ENCODE results near the gene HPN.
"Not testable (repeated sequence)": the region's sequence is repeated elsewhere in the genome, so short reads cannot be mapped to it uniquely, and the experiment has no call there.

Gene HPN

DNA sequence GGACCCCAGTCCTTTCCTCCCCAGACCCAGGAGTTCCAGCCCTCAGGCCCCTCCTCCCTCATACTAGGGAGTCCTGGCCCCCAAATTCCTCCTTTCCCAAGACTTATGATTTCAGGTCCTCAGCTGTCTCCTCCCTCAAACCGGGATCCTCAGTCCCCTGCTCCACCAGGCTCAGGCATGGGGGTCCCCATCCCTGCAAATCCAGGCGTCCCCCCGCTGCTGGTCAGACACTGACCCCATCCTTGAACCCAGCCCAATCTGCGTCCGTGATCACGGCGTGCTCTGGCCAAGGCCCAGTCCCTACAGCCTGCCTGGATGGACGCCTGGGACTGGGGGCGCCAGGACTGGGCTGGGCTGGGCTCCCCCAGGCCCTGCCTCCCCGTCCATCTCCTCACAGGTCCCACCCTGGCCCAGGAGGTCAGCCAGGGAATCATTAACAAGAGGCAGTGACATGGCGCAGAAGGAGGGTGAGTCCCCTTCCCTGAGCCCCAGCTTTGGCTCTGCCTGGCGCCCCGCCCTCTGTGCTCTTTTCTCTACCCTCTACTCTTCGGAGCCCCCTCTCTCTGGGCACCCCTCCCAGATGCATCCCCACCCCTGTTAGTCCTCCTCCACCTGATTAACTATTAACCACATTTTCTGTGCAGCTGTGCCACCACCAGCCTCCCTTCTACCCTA lies 672 bp downstream of the HPN start:
- in situ Hi-C loops (cut with MboI; ENCODE audit: low sequenced_read_pairs) = no loop called here

DNA sequence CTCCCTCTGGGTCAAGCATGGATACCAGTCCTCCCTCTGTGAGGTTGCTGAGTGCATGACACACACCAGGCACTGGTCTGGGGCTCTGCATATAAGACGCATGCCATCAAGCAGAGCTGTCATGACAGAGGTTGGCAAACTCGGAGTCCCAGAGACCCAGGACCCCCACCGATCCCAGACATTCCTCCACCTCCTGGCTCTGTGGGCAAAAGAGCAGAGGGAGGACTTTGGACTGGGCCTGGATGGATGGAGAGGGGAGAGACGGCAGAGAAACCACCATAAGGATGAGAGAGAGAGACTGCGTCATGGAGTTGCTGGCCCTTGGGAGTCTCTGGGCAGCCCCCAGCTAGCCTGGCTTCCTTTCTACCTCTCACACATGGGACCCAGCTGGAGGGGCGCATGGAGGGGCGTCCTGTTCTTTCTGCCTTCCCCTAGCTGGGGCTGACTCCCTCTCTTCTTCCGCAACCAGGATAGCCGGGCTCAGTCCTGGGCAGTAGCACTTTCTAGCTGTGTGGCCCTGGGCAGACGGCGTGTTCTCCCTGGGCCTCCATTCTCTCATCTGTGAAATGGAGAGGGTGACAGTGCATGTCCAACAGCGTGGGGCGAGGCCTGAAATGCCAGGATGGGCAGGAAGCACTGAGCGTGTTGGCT lies 1.6 kb downstream of the HPN start:
- in situ Hi-C loops (cut with MboI; ENCODE audit: low sequenced_read_pairs) = no loop called here

DNA sequence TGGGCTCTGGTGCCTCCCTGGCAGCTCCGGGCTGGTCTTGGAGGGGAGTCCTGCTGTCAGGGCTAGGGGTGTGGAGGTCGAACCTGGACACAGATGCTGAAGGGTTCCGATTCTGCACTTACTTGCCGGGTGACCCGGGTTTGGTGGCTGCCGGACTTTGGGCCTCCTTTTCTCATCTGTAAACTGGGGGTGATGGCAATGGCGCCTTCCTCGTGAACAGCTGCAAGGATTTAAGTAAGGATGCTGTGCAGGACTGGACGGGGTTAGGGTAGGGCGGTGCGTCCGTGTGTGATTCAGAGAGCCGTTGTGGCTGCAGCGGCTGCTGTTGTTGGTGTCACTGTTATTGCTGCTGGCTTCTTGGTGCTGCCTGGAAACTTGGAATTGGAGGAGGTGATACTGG lies 2.4 kb downstream of the HPN start:
- in situ Hi-C loops (cut with MboI; ENCODE audit: low sequenced_read_pairs) = no loop called here

DNA sequence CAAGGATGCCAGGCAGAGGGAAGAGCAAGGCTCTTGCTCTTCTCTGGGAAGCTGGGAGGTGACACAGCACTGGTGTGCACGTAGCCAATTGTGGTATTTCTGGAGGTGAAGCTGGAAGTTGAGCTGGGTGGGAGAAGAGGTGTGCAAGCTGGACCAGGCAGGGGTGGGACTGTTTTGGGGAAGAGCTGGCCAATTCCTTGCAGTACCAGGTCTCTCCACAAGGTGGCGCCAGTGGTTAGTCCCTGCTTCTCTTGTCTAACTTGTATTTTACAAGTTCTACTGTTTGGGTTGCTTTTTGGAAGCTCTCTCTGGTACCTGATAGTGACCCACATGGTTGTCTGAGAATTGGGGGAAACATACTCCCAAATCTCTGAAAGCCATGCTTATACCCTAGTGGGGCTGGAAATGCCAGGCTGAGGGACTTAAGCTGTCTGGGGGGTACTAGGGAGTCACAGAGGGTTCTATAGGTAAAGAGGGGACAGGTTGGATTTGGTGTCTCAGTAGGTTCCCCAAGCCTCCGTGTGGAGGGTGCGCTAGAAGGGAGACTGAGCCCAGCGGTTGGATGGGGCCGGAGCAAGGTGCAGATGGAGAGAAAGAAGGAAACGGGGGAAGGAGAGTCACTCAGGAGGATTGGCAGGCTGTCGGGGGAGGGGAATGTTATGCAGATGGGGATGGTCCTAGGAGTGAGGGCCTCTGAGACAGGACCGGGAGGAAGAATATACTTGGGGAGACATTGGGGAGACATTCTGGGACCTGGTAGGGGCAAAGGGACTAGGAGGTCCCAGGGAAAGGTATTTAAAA lies 3.0 kb downstream of the HPN start:
- in situ Hi-C loops (cut with MboI; ENCODE audit: low sequenced_read_pairs) = no loop called here

DNA sequence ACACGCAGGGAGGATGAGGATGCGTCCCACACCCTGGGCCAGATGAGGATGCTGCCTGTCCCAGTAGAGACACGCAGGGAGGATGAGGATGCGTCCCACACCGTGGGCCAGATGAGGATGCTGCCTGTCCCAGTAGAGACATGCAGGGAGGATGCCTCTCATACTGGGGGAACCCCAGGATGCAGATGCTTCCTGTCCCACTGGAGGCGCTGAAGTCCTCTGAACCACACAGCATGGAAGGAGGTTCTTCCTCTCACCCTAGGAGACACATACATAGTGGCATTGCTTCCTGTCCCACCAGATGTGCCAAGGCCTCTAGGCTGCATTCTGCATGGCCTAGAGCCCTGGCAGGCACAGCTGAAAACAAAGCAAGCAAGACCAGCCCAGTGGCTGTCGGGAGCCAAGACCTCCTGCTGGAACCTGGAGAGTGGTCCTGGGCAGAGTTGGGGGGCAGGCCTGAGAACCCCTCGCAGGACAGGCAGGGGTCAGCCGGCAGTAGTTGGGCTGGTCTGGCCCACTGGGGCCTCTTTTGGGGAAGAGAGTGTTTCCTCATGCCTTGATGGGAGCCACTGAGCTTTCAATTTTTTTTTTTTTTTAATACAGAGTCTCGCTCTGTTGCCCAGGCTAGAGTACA lies 4.3 kb downstream of the HPN start:
- in situ Hi-C loops (cut with MboI; ENCODE audit: low sequenced_read_pairs) = no loop called here

DNA sequence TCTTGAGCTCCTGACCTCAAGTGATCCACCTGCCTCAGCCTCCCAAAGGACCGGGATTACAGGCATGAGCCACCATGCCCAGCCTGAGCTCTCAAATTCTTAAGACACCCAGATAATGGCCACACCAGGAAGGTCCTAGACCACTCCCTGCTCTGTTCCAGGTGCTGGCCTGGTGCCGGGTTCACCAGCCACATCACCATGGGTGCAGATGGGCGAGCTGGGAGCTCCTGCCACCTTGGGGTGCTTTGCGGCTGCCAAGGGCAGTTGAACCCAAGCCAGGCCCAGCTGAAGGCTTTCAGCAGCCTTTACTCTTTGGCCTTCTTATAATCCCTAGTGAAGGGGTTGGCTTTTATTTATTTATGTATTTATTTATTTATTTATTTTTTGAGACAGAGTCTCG lies 4.9 kb downstream of the HPN start:
- in situ Hi-C loops (cut with MboI; ENCODE audit: low sequenced_read_pairs) = no loop called here

DNA sequence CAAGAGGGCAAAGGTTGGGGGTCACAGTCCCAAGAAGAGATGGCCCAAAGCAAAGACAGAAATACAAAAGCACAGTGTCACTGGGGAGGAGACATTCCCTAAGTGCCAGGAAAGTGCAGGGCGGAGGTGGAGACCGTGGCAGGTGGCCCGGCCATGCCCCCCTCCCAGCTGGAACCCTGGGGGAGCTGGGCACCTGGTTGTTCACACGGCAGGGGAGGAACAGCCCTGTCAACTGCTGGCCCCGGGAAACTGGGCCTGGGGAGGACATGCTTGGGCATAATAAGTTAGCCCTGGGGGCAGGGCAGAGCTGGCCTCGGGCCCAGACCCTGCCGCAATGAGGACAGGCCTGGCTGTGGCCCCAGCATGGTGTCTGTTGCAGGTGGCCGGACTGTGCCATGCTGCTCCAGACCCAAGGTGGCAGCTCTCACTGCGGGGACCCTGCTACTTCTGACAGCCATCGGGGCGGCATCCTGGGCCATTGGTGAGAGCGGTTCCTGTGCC lies 7.4 kb downstream of the HPN start:
- in situ Hi-C loops (cut with MboI; ENCODE audit: low sequenced_read_pairs) = no loop called here

DNA sequence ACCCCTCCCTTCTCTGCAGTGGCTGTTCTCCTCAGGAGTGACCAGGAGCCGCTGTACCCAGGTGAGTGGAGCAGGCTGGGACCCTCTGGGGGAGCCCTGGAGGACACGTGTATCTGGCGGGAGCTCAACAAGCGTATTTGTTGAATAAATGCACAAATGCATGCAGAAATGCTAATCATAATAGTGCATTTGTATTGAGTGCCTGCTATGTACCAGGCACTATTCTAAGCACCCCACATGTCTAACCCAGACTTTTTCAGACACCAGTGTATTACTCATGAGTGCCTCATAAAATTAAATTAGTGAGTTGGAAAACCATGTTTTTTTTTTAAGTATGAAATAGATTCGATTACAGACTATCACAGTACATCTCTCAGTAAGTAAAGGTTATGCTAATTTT lies 7.9 kb downstream of the HPN start:
- in situ Hi-C loops (cut with MboI; ENCODE audit: low sequenced_read_pairs) = no loop called here

DNA sequence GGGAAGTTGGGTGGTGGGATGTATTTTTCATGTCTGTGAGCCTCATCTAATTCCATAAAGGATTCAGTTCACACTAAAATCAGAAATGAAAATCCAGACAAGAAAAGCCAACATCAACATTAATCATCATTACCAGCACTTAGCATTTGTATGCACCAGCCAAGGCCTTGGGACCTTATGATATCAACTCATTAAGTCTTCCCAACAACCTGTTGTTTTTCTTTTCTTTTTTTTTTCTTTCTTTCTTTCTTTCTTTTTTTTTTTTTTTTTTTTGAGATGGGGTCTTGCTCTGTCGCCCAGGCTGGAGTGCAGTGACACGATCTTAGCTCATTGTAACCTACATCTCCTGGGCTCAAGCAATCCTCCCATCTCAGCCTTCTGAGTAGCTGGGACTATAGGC lies 9.1 kb downstream of the HPN start:
- in situ Hi-C loops (cut with MboI; ENCODE audit: low sequenced_read_pairs) = not testable (repeated sequence)

DNA sequence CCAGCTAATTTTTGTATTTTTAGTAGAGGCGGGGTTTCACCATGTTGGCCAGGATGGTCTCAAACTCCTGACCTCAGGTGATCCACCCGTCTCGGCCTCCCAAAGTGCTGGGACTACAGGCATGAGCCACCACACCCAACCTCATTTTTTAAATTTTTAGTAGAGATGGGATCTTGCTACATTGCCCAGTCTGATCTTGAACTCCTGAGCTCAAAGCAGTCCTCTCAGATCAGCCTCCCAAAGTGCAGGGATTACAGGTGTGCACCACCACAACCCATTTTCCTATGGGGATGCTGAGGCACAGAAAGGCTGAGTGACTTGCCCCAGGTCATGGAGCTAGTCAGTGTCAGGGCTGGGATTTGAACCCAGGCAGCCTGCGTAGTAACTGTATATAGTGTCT lies 9.7 kb downstream of the HPN start:
- in situ Hi-C loops (cut with MboI; ENCODE audit: low sequenced_read_pairs) = not testable (repeated sequence)

DNA sequence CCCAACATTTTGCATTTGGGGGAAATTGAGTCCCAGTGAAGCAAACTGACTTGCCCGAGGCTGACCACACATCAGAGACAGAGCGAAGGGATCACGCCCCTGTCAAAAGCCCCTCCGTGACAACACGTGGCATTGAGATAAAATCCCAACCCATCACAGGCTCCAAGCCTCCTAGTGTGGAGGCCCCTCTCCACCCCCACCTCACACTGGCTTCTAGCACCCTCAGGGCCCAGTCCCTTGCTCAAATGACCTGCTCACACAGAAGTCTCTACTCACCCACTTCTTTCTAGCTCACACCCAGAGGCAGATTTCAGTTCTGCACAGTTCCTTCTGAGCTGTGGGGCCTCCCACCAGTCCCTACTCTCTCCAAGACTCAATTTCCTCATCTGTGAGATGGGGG lies 10.3 kb downstream of the HPN start:
- in situ Hi-C loops (cut with MboI; ENCODE audit: low sequenced_read_pairs) = no loop called here

DNA sequence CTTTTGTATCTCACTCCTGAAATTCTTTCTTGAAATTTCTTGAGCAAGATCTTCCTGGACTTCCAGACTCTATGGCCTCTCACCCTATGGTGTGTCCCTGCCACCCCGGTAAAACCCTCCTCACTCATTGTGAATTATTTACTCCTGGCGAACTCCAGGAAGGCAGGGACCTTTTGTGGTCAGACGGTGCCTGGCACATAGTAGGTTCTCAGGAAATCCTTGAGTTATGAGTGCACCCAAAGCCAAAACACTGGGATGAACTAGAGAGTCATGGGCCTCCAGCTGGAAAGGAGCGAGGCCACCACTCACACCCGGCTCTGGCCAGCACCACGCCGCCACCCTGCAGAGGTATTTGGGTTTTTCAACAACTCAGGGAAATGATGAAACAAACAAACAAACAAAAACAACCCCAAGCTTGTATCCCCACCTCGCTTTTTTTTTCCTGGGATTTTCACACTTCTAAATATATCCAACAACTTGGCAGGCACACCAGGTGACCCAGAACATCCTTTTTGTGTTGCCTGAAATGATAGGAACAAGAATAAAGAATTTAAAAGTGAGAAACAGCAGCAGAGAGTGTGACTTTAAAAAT lies 11.2 kb downstream of the HPN start:
- in situ Hi-C loops (cut with MboI; ENCODE audit: low sequenced_read_pairs) = no loop called here

DNA sequence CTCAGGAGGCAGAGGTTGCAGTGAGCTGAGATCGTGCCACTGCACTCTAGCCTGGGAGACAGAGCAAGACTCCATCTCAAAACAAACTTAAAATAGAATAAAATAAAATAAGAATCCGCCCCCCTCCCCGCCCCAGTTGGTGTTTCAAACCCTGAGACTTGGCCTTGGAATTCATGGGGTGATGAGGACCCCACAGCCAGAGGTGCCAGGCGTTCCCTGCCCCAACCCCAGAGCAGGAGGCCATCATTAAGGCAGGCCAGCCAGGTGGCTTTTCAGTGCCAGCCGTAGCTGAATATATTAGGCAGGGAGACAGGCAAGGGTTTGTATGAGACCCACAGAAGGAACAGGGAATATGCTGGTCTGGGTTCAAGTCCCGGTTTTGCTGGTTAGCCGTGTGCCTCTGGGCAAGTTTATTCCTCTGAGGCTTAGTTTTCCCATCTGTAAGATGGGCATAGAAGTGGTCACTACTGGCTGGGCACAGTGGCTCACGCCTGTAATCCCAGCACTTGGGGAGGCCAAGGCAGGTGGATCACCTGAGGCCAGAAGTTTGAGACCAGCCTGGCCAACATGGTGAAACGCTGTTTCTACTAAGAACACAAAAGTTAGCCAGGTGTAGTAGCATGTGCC lies 12.3 kb downstream of the HPN start:
- in situ Hi-C loops (cut with MboI; ENCODE audit: low sequenced_read_pairs) = no loop called here

DNA sequence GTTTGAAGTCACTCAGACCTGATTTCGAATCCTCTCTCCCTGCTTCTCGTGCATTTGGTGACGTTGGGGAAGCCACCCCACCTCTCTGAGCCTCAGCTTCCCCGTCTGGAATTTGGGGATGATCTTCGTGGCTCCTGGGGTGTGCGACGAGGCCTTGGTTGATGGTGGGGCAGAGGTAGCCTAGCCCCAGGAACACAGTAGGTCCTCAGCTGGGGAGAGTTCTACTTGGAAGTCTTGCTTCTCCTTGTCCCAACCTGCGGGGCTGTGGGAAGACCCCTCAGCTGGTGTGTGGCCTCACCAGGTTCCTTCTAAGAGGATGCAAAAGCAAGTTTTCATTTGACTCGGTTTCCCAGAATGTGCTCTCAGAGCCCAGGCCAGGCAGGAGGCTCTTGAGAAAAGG lies 13.1 kb downstream of the HPN start:
- in situ Hi-C loops (cut with MboI; ENCODE audit: low sequenced_read_pairs) = no loop called here

DNA sequence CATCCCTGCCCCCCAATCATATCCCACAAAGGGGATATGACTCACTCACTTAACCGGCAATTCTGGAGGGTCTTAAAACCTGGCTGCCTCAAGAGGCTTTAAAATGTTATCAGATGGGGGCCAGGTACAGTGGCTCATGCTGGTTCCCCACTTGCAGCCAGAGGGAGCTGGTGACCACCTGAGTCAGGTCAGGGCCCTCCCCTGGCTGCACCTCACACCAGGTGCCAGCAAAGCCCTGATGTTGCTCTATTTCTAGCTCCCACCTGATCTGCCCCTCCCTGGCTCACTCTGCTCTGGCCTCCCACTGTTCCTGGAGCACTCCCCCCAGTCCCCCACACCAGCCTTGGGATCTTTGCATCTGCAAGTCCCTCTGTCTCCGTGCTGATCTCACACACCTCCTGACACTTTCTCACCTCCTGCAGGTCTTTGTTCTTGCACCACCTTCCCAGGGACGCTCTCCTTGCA lies 14.2 kb downstream of the HPN start:
- in situ Hi-C loops (cut with MboI; ENCODE audit: low sequenced_read_pairs) = no loop called here

DNA sequence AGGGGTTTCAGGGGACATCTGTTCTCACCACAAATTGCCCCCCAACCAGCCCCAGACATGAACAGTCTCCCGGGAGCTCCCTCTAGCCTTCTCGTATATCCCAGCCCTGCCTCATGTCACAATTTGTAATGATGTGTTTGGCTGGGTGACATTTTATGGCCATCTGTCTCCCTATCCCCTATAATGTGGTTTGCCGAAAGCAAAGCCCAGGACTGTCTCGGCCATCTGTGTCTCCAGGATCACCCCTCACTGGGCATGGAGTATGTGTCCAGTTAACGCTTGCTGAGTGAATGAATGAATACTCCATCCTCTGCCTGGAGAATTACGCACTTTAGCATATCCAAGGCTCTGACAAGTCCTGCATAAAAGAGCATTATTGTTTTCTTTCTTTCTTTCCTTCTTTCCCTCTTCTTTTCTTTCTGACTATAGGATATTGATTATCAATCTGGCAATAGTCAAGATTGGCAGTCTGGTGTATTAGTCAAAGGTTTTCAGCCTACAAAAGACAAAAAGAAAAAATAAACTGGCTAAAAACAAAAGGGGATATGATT lies 15.1 kb downstream of the HPN start:
- in situ Hi-C loops (cut with MboI; ENCODE audit: low sequenced_read_pairs) = no loop called here

DNA sequence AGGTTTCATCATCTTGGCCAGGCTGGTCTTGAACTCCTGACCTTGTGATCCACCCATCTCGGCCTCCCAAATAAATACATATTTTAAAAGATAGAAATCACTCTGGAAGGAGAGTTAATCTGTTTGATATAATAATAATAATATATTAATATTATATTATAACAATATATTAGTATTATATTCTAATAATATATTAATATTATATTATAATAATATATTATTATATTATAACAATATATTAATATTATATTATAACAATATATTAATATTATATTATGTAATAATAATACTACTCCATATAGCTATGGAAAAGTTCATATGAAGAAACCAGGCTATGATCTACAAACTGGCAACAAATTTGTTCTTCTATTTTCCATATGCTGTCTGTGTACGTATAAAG lies 16.8 kb downstream of the HPN start:
- in situ Hi-C loops (cut with MboI; ENCODE audit: low sequenced_read_pairs) = no loop called here

DNA sequence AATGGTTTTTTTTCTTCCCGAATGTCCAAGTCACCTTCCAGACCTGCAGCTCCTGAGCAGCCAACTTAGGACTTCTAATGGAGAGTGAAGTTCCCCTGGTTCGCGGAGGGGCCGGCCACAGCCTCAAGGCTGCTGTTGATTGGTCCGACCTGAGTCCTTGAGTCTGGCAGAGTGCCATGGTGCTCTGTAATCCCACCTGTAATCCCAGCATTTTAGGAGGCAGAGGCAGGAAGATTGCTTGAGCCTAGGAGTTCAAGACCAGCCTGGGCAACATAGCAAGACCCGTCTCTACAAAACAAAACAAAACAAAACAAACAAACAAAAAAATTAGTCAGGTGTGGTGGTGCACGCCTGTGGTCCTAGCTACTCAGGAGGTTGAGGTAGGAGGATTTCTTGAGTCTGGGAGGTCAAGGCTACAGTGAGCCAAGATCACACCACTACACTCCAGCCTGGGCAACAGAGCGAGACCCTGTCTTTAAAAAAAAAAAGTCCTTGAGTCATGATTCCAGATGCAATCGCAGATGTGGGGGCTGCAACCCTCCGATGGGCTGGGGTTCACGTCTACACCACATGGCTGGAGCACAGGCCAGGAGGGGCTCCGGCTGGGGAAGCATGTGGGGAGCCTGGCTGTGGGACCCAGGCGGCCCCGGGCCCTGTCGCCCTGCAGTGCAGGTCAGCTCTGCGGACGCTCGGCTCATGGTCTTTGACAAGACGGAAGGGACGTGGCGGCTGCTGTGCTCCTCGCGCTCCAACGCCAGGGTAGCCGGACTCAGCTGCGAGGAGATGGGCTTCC lies 17.7 kb downstream of the HPN start:
- in situ Hi-C loops (cut with MboI; ENCODE audit: low sequenced_read_pairs) = no loop called here

DNA sequence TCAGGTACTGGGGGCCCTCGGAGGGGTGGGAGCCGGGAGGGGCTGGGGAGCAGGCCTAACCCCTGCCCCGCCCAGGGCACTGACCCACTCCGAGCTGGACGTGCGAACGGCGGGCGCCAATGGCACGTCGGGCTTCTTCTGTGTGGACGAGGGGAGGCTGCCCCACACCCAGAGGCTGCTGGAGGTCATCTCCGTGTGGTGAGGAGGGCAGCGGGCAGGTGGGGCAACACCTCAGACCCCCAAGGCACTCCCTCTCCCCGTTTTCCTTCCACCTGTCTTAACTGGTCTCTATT lies 18.2 kb downstream of the HPN start:
- in situ Hi-C loops (cut with MboI; ENCODE audit: low sequenced_read_pairs) = no loop called here
